DMS53 (cell line): Measurements from ENCODE around the gene RIPPLY3.
"Not testable (repeated sequence)": the region's sequence is repeated elsewhere in the genome, so short reads cannot be mapped to it uniquely, and the experiment has no call there.

Experiments
- DNase-seq: peaks from one replicate; lab custom pipeline; 2025; lab: John Stamatoyannopoulos, UW

The RIPPLY3 gene

DNA sequence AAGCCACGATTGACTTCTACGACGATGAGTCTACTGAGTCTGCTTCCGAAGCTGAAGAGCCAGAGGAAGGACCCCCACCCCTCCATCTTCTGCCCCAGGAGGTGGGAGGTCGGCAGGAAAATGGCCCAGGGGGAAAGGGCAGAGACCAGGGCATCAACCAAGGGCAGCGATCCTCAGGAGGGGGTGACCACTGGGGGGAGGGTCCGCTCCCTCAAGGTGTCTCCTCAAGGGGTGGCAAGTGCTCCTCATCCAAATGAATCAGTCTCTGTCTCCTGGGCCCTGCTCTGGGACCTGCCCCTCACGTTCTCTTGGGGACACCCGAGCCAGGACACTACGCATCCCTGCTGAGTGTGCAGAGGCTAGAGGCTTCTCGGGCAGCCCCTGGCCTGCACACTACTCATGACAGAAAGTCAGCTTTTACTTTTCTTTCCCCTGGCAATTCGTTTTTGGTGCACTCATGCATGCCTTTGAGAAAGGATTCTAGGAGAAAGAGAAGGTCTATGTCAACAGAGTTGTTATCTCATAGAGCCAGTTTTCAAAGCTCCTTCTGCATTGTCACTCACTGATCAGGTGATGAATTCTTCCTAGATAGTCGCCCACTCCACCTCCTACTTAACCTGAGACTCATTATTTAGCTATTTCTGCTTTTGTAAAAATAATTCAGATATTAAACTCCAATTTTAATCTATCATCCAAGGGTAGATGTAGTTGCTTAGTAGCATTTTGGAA, 11.6 kb downstream of the RIPPLY3 start:
- DNase-seq: no peak

DNA sequence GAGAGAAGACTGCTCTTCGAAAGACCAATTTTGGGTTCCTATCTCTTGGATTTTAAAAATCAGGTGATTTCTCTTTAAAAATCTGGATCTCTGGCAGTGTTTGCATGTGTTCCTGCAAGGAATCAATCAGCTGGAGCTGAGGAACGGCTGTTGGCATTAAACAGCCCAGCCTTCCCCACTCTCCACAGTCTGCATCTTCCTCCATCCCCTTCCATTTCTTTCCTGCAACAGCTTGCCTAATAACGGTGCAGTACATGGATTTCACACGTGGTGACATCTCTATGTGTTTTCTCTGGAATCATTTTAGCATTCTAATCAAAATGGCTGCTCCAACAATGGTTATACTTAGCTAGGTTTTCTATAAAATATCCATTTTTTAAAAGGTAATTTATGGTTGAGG, 20.0 kb downstream of the RIPPLY3 start:
- no peak for DNase-seq

DNA sequence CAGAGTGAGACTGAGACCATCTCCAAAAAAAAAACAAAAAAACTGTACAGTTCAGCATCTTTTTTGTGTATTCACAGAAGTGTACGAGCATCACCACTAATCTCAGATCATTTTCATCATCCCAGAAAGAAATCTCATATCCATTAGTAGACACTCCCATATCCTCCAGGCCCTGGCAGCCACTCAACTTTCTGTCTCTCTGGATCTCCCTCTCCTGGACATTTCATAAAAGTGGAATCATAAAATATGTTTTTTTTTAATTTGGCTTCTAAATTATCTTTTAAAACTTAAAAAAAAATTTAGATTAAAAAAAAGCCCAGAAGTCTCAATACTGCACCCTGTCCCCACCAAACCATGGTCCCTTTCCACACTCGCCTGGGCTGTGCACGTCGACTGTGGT, 22.1 kb downstream of the RIPPLY3 start:
- DNase-seq: no peak

DNA sequence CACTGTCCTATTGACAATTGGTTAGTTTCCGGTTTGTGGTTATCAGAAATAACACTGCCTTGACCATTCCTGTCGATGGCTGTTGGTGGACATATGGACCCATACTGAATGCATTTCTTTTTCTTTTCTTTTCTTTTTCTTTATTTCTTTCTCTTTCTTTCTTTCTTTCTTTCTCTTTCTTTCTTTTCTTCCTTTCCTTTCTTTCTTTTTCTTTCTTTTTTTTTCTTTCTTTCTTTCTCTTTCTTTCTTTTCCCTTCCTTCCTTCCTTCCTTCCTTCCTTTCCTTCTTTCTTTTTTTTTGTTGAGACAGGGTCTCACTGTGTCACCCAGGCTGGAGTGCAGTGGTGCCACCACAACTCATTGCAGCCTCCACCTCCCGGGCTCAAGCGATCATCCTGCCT, 24.4 kb downstream of the RIPPLY3 start:
- no peak for DNase-seq

DNA sequence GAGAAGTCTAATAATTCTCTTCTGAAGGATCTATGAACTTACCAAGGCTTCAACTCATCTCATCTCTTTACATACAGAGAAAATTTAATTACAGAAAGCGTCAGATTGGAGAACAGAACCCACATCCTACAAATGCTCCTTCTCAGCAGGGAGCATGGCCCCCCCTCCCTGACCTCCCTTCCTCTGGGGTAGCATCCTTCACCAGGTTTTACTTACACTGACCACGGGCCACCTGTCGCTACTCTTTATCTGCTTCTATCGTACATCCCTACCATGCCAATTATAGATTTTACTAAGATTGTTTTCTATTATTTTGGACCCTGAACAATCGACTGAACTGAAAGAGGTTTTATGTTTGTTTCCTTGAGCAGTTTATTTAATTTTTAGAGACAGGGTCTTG, 25.8 kb downstream of the RIPPLY3 start:
- DNase-seq: no peak

DNA sequence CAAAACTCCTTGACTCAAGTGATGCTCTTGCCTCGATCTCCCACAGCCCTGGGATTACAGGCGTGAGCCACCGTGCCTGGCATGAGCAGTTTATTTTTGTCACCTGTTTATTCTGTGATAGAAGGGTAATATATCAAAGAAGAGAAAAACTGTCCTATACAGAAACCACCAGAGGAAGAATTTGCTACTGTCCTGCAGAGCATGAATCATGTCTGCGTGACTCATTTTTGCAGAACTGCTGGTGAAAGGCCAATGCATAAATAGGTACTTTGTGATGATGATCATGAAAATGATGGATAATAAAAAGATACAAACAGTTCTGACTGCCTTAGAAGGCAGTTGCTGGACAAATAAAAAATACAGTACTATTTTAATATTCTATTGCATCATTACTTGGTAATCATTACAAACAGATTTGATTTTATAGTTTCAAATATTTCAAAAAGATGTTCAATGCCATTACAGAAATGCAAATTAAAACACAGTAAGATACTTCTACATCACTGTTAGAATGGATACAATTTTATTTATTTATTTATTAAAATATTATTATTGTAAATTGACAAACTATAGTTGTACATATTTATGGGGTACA, 26.5 kb downstream of the RIPPLY3 start:
- peak; percentile 20 for DNase-seq

DNA sequence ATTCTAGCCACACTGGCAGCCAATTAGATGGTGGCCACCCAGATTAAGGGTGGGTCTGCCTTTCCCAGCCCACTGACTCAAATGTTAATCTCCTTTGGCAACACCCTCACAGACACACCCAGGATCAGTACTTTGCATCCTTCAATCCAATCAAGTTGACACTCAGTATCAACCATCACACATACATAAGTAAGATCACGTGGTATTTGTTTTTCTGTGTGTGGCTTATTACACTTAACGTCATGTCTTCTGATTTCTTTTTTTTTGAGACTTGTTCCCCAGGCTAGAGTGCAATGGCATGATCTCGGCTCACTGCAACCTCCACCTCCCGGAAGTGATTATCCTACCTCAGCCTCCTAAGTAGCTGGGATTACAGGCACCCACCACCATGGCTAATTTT, 27.9 kb downstream of the RIPPLY3 start:
- DNase-seq: not testable (repeated sequence)

DNA sequence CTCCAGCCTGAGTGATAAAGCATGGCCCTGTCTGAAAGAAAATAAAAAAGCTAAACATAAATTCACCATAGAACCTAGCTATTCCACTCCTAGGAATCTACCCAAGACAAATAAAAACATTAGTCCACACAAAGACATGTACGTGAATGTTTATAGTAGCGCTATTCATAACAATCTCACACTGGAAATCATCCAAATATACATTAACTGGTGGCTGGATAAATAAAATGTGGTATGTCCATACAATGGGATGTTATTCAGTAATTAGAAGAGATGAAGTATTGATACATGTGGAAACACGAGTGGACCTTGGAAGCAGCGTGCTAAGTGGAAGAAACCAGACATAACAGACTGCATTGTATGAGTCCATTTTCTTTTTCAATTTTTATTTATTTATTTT, 29.7 kb downstream of the RIPPLY3 start:
- no peak for DNase-seq

DNA sequence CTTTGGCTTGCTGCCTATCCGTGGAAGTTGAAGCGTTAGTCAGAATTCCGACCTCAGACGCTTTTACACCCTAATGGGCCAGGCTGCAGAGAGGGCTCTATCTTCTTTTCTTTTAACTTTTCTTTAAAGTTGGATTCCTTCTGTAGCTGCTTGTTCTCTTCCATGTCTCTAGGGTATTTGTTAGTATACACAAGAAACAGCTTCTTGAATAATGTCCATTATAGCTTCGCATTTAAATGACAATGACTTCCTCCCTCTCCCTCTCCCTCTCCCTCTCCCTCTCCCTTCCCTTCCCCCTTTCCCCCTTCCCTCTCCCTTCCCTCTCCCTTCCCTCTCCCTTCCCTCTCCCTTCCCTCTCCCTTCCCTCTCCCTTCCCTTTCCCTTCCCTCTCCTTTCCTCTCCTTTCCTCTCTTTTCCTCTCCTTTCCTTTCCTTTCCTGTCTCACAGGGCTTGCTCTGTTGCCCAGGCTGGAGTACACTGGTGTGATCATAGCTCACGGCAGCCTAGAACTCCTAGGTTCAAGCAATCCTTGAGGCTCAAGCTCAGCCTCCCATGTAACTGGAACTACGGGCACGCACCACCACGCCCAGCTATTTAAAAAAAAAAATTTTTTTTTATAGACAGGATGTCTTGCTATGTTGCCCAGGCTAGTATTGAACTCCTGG, 33.0 kb downstream of the RIPPLY3 start:
- no peak for DNase-seq

DNA sequence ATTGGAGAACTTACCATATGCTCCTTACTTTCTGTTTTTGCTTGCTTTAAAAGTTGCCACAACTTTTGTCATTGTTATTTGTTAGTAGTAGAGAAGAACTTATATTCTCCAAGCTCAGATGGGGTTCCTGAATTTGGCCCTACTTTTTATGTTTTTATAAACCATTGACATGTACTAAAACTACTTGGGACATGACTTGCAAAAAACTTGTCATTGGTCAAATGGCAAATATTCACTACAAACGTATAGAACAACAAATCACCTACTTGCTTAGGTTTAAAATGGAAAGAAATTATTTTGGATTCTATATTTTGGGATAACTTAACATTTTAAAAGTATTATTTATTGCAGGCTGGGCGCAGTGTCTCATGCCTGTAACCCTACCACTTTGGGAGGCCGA, 33.7 kb downstream of the RIPPLY3 start:
- DNase-seq: no peak

DNA sequence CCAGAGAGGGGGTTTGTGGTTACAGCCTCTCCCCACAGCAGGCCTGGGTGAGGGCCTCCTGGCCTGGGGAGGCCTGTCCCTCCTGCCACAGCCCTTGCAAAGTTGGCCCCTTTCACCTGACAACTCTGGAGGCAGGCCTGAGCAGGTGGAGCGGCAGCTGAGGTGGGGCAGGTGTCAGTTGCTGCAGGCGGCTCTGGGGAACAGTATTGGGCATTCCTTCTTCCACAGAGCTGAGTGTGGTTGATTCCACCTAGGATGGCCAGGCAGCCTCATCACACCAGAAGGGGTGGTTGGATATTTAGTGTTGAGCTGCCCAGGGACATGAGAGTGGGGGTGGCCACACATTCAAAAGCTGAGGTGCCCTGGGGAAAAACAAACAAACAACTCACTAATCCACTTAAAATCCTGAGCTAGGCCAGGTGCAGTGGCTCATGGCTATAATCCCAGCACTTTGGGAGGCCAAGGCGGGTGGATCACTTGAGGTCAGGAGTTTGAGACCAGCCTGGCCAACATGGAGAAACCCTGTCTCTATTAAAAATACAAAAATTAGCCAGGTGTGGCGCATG, 35.3 kb downstream of the RIPPLY3 start:
- DNase-seq: peak; percentile 84

DNA sequence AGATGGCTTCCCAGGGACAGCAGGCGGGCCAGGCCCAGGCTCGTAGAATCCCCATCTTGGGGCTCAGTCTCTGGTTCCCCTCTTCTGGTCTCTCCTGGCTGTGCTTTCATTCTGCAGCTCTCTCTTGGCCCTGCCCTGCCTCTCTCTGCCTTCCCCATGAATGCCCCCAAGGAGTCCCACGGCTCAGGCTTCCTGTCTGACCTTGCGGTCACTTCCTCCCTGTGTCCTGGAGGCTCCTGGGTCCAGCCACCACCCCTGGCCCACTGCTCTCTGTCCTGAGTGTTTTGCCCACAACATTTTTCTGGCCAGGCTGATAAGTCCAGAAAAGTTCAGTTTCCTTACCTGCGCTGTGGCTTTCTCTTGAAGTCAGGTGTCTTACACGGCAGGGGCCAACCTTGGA, 37.3 kb downstream of the RIPPLY3 start:
- no peak for DNase-seq

DNA sequence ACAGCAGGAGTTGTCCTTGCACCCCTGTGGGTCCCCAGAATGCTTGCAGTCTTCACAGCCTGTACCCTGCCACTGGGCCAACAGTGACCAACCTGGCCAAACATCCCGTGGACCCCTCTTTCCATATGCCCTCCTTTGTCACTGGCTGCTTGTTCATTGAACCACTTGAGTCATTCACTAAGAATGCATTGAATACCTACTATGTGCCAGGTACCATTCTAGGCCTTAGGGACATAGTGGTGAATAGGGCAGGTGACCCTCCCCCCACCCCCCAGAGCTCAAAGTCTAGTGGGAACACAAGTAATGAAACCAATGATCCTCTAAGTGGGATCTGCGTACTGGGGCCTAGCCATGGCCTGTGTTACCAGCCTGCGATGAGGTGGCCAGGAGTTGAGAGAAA, 38.1 kb downstream of the RIPPLY3 start:
- DNase-seq: no peak

DNA sequence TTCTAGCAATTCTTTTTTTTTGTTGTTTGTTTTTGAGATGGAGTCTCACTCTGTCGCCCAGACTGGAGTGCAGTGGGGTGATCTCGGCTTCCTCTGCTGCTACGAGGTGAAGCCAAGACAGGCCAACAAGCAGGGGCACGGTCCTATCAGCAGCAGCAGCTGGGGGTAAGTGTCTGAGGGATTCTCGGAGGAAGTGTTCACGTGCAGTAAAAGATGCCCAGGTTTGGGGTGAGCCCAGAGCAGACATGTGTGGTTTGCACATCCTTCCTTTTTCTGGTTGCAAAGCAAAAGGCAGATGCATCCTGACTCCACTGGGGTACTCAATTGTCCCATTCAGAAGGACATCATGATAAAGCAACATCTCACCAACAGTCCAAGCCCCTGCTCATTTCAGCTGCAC, 38.6 kb downstream of the RIPPLY3 start:
- DNase-seq: no peak

DNA sequence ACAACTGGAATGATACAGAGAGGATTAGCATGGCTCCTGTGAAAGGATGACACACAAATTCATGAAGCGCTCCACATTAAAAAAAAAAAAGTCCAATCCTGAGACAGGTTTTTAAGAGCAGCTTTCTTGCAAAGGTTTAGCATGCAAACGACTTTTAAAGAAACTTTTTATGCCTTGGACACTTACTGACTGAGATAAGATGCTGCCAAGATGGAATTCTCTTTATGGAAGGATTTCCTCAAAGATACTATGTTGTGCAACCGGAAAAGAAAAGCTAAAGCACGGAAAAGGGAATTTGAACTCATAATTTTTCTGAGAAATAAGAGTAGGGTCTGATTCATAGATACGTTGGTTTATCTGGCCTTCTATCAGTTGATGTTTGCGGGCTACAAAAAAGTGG, 39.1 kb downstream of the RIPPLY3 start:
- DNase-seq: no peak

DNA sequence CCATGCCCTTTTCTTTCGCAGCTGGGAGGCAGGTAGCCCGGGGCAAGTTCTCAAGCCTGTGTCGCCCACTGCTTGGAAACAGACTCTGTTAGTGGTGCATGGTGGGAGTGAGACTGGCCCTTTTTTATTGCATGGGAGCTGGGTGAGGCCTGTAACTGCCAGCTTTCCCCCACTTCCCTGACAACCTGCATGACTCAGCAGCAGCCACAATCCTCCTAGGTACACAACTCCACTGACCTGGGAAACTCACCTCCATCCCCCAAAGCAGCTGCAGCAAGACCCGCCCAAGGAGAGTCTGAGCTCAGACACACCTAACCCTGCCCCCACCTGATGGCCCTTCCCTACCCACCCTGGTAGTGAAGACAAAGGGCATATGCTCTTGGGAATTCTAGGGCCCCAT, 40.6 kb downstream of the RIPPLY3 start:
- DNase-seq: peak; percentile 77

DNA sequence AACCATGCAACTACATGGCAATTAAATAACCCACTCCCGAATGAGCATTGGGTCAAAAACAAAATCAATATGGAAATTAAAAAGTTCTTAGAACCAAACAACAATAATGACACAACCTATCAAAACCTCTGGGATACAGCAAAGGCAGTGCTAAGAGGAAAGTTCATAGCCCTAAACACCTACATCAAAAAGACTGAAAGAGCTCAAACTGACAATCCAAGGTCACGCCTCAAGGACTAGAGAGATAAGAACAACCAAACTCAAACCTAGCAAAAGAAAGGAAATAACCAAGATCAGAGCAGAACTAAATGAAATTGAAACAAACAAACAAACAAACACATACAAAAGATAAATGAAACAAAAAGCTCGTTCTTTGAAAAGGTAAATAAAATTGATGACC, 43.2 kb downstream of the RIPPLY3 start:
- DNase-seq: not testable (repeated sequence)

DNA sequence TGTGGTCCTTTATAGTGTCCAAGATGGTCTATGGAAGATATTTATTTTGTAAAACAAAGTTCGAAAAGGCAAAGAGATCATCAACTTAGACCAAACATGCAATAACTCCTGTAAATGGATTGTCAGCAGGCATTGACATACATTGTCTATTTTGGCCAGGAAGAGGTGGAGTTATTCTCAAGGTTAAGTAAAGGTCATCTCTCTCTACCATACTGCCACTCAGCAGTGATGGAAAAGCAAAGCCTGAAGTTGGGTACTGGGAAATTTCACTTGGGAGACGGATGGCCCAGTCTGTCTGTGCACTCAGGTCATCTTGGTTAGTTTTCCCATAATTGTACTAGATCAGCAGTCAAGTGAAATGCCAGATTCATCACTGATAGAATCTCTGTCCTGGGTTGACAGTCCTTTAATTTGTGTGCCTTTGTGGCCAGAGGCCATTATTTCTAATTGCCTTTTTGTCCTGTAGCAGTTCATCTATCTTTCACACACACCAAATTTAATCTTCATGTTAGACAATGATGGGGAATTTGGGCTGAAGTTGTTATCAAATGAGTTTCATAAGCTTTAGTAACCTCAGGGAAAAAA, 48.9 kb downstream of the RIPPLY3 start:
- DNase-seq: no peak

DNA sequence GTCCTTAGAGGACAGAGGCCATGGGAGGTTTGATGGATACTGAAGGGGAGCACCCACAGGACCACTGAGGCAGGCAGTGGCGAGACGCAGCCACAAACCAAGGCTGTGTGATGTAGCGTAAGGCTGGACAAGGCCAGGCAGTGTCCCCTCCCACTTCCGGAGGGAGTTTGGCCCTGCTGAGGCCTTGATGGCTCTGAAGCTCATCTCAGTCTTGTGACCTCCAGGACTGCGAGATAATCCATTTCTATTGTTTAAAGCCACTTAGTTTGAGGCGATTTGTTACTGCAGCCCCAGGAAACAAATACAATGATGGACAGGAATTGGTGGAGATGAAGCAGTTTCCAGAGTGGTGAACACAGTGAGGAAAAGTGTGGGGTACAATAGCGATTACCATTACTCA, 51.1 kb downstream of the RIPPLY3 start:
- DNase-seq: no peak

DNA sequence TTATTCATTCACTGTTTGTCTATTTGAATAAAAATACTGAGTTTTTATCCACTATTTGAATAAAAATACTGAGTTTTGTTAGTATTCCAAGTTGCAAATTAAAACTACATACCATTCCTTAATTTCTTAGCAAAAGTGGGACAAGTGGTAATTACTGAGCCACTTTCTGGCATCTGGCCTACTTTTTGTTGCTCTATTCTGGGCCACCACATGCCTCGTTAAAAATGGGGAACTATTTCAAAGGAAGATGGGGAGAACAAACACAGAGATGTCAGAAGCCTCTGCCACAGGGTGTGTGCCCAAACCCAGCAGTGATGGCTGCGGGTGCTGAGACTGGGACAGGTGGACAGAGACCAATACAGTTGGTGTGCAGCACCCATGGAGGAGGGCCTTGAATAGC, 51.8 kb downstream of the RIPPLY3 start:
- no peak for DNase-seq

DNA sequence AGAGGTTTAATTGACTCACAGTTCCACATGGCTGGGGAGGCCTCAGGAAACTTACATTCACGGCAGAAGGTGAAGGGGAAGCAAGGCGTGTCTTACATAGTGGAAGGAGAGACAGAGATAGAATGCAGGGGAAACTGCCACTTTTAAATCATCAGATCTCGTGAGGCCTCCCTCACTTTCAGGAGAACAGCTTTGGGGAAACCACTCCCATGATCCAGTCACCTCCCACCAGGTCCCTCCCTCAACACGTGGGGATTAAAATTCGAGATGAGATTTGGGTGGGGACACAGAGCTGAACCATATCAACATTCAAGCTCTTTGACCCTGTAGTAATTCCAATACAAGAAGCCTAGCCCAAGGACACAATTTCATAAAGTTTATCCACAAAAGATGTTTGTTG, 52.7 kb downstream of the RIPPLY3 start:
- no peak for DNase-seq

DNA sequence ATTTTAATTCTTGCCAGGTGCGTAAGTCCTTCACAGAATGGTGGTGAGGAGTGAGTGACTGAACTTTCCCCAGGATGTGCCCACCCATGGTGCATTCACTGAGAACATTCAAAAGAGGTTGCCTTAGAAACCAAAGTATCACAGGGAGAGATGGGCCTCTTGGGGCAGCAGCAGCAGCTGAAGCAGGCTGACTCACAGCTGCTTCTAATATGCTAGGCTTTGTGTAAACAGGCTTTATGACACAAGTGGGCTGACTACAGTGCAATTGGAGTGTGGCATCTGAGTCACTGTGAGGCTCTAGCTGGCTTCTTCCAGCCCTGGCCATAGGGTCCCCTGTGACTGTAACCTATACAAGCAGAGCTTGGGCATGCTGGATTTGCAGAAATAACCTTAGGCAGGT, 53.8 kb downstream of the RIPPLY3 start:
- peak; percentile 99 for DNase-seq
